Hematopoietic multipotent progenitor cell (in vitro differentiated cells): ENCODE results near the gene MRPL43. TPM values are rescaled to one million over a fixed set of nuclear protein-coding genes. Genes with fewer than 3 reads are reported as not detected.
A peak's percentile ranks its signal among the peaks of the same experiment; 100 is the strongest.
"Not testable (repeated sequence)": the region's sequence is repeated elsewhere in the genome, so short reads cannot be mapped to it uniquely, and the experiment has no call there.

Source experiments
- DNase-seq, 3 donors: peaks; one replicate each; pipeline ENCODE4 v3.0.0-alpha.2; 2011 to 2015; ENCODE audit warnings: low read depth in 2 of 3, low spot score in 2 of 3
- total RNA-seq: library from RNA; depleted of rRNA; stranded (reverse); fragments of >200 nt; gene quantifications from one replicate; pipeline ENCODE4 v1.2.3, GENCODE V29; 2012

MRPL43 gene
- total RNA-seq, 1 donor = 81.6 TPM

GRCh38 chr10:100985336-100985735 is 2.0 kb downstream of the MRPL43 start:
- no peak for DNase-seq

DNA sequence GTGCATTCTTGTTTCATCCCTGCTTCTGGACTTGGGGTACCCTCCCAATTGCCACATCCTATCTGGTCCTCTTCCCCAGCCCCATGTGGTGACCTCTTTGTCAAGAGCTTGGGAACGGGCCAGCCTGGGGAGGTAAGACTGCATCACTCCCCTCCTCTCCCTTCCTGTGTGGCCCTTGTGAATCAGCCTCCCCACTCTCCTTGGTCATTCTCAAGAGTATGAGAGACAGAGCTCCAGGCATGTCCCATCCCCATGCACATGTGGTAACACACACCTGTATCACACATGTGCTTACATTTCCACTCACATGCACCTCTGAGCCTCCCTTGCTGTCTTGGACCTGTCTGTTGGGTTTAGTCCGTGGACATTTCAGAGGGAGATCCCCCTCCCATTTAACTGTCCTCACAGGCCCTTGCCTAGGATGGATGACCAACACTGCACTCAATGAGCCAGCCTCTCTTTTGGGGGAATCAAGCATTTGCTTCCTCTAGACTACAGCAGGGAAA is 2.6 kb downstream of the MRPL43 start:
- DNase-seq = no peak

GRCh38 chr10:100983868-100984671 is 3.2 kb downstream of the MRPL43 start:
- no peak for DNase-seq

- no peak for DNase-seq
Measured at GRCh38 chr10:100982916-100983830, 4.1 kb downstream of the MRPL43 start.

- DNase-seq = no peak
Measured at GRCh38 chr10:100981178-100981772, 6.0 kb downstream of the MRPL43 start.

DNA sequence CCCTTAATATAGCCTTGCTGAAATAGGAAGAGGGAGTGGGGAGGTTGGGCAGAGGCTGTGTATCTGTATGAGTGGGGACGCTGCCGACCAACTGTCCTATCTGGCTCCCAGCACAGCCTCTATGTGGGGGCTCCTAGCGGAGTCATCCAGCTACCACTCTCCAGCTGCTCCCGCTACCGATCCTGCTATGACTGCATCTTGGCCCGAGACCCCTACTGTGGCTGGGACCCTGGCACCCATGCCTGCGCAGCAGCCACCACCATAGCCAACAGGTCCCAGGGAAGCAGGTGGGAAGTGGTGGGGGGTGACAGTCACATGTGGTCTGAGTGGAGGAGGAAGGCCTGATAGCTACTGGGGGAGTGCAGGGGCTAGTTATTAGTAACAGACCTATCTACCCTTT is 6.6 kb downstream of the MRPL43 start:
- no peak for DNase-seq

GRCh38 chr10:100980311-100980710 is 7.0 kb downstream of the MRPL43 start:
- no peak for DNase-seq

- DNase-seq = no peak
Measured at GRCh38 chr10:100979791-100980272, 7.5 kb downstream of the MRPL43 start.

GRCh38 chr10:100978901-100979195 is 8.4 kb downstream of the MRPL43 start:
- DNase-seq = no peak

DNA sequence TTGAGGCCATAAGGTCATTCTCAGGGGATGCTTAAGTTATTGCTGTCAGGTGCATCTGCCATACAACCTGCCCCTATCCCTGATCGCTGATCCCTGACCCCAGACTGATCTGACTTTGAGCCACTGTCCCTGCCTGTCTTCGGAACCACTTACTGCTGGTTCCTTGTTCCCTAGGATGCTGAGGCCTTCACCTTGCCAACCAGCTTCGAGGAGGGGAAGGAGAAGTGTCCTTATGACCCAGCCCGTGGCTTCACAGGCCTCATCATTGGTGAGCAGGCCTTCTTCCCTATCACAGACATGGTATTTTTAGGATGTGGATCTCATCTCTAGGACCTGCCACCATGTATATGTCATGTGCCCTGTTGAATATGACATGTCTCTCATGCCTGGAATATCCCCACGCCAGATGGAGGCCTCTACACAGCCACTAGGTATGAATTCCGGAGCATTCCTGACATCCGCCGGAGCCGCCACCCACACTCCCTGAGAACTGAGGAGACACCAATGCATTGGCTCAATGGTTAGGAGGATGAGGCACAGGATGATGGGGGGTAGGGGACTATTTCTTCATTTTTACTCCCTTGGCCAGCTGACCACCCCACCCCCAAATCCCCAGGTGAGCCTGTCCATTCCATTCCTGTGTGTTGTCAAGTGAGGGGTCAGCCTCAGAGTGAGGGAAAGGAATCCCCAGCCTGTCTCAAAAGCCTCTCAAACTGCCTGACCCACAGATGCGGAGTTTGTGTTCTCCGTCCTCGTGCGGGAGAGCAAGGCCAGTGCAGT is 9.0 kb downstream of the MRPL43 start:
- DNase-seq = no peak

DNA sequence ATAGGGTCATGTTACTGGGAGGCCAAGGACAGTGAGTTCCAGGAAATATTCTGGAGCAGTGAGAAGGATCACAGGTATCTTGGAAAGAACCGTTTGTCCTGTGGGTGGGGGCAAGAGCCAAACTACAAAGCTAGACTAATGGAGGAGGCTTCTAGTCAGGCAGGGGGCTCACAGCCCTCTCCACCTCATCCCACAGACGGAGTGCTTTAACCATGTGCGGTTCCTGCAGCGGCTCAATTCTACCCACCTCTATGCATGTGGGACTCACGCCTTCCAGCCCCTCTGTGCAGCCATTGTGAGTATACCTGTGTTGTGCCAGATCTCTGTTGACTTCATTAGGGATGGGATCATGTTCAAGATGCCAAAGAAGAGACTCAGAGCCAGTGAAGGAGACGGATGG is 9.9 kb downstream of the MRPL43 start:
- DNase-seq = no peak

GRCh38 chr10:100976906-100977305 is 10.4 kb downstream of the MRPL43 start:
- no peak for DNase-seq

DNA sequence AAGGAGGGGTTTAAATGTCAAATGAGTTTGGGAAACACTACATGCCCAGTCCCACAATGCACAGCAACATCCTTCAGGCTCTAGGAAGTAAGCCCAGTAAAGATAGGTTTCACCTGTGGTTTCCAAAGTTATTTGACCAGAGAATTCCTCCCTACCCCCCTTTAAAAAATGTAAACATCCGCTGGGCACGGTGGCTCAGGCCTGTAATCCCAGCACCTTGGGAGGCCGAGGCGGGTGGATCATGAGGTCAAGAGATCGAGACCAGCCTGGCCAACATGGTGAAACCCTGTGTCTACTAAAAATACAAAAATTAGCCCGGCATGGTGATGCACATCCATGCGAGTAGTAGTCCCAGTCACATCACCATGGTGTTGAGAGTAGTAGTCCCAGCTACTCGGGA is 11.9 kb downstream of the MRPL43 start:
- DNase-seq = not testable (repeated sequence)

DNA sequence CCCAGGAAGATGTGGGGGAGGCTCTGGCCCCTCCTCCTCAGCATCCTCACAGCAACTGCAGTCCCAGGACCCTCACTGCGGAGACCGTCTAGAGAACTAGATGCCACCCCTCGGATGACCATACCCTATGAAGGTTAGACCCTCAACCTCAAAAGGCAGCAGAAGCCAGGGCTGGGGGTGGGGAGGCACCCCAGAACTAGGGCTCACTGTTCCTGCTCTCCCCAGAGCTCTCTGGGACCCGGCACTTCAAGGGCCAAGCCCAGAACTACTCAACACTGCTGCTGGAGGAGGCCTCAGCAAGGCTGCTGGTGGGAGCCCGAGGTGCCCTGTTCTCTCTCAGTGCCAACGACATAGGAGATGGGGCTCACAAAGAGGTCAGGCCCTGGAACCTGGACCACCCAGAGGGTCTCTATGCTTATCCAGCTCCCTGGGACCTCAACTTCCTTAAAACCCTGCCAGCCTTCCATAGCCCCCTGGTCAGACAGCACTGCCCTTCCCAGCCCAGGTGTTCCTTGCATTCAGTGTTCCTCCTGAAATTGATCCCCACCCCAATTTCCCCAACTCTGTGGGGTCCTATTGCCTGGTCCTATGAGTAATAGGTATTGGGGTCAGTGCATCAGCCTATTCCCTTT is 14.3 kb downstream of the MRPL43 start:
- no peak for DNase-seq

DNA sequence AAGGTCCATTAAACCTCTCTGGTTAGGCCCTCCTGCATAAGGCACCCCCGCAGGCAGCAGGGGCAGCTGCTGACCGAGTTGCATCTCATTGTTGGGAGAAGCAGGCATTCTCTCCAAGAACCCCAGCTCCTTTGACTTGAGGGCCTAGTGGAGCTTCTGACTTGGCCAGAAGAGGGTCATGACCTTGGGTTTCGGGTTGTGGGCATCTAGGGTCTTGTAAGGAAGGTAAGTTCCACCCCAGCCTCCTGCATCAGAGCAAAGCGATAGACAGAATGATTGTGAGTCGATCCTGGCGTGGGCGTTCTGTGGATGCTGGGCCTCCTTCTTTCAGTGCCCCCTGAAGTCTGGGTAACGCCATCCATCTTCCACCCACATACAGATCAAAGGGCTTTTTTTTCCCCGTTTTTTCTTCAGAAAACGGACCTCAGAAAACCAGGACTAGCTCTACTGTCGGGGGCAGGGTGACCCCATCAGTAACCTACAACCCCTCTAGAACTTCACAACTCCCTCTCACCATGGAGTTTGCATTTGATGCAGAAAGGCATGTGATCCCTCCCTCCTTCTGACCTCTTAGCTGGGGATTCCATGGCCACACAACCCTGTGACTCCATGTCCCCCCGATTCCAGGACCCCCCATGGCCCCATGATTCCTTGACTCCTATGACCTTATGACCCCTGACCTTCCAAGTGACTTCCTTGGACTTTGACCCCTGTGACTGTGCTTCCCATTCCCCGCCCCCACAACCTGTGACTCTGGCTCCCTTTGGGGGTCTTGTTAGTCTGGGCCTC is 15.0 kb downstream of the MRPL43 start:
- no peak for DNase-seq

- DNase-seq = no peak
Measured at GRCh38 chr10:100970914-100971811, 16.1 kb downstream of the MRPL43 start.

- DNase-seq = peak in 2 of 3 donors; percentile 31 to 45
Measured at GRCh38 chr10:100970076-100970913, 17.0 kb downstream of the MRPL43 start.
